Measurements from ENCODE around the gene SETD1A. TPM values are rescaled to one million over a fixed set of nuclear protein-coding genes. Genes with fewer than 3 reads are reported as not detected.

Gene SETD1A
- total and polyA plus RNA-seq, 2 of the 8 experiments (the other 6 are each of a cell fraction or from before 2014, with no cell fraction given): 4.8 to 29.0 TPM

DNA sequence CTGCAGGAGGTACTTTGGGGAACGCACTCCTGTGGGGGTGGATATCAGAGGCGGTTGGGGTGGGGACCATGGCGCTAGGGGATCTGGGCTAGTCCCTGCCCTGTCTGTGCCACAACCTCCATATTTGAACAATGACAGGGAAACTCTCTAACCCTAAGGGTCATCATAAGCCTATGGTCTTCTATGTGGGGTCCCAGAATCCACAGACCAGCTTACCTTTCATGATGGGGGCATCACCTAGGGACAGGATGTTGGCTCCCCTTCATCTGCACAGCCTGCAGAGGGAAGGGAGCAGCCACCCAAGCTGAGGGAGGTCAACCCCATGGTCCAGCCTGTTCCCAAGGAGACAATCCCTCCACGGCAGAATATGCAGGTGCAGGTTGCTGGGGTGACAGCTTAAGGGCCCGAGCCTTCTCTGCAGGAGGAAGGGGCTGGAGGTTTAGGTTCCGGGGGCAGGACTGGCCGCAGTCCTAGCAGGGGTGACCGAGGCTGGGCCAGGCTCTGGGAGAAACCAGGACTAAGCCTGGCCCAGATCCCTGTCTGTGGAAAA, 7.0 kb upstream of the SETD1A start:
- peak overlapping the region in 3 of 4 experiments; percentile 64 to 98 (median 70); a peak in 4 of 8 replicates for H3K4me3 ChIP-seq (ENCODE audit: extremely low read depth in 1 of 4, insufficient read depth in 2 of 4, low read depth in 3 of 4, low read length in 4 of 4)
- no peaks in the 10 kb centered on the region for H3K27me3 ChIP-seq (replicated peaks in 1 of 4; ENCODE audit: control insufficient read depth in 3 of 4, extremely low read depth in 1 of 4, insufficient read depth in 3 of 4, low read length in 3 of 4)
- H3K27ac ChIP-seq (ENCODE audit: low read depth, low read length): no peak overlapping the region

More for the DNA sequence above, 7.0 kb upstream of the SETD1A start:
- CTCF ChIA-PET (ENCODE audit: partially characterized antibody): interaction anchor here (0.9 to 1.7 kb wide), 5 partner anchors 9 to 49 kb away, joined by 3 to 10 read pairs (median 4); partner anchors contain the start of gene HSD3B7
- Histone ChIP-seq H3K23ac (ENCODE audit: insufficient read length) (no peak overlapping the region), H2BK20ac (ENCODE audit: low read length) (no peak overlapping the region), H3K4me1 (replicated peaks in 1 of 4; ENCODE audit: control insufficient read depth in 3 of 4, insufficient read depth in 4 of 4, low read length in 3 of 4) (peaks cover 0 to 32% (median 22%) of the 10 kb centered on the region in 4 experiments; a peak in 6 of 7 replicates), H3K79me2 (ENCODE audit: control insufficient read depth in 1 of 2, insufficient read depth in 2 of 2, low read length in 2 of 2) (no peaks in the 10 kb centered on the region), H3K9me3 (ENCODE audit: insufficient read depth in 2 of 2, low read depth in 1 of 2, low read length in 1 of 2) (no peaks in the 10 kb centered on the region), H4K91ac (replicated peaks; ENCODE audit: insufficient read length, low read length) (peak overlapping the region; percentile 91), H3K79me1 (ENCODE audit: low read depth, low read length) (no peaks in the 10 kb centered on the region), H3K56ac (replicated peaks; ENCODE audit: insufficient read length, low read depth, low read length) (no peak overlapping the region), H2AK5ac (ENCODE audit: low read depth, low read length) (no peak overlapping the region), H3K36me3 (ENCODE audit: control insufficient read depth in 2 of 4, insufficient read depth in 4 of 4, low read length in 3 of 4) (no peaks in the 10 kb centered on the region; a peak in 1 of 8 replicates), H3K4ac (replicated peaks; ENCODE audit: insufficient read length, low read depth, low read length) (peak overlapping the region; percentile 83), H3K23me2 (ENCODE audit: low read depth, low read length) (peaks cover 12% of the 10 kb centered on the region), H2AFZ (ENCODE audit: low read length) (no peak overlapping the region), H4K20me1 (replicated peaks in 1 of 2; ENCODE audit: control insufficient read depth in 1 of 2, insufficient read depth in 2 of 2, low read length in 2 of 2) (peaks cover 0 to 11% of the 10 kb centered on the region in 2 experiments), H4K5ac (ENCODE audit: insufficient read length, low read depth, low read length) (no peak overlapping the region), H2BK5ac (ENCODE audit: low read depth, low read length) (peak overlapping the region; percentile 35; the same call in 1 of the 2 replicates), H3K14ac (ENCODE audit: insufficient read length) (no peak overlapping the region), H4K8ac (ENCODE audit: extremely low read depth, insufficient read depth, low read length) (no peak overlapping the region; the same call in 1 of the 2 replicates), H2BK12ac (ENCODE audit: low read depth, low read length) (peak overlapping the region; percentile 29; the same call in 1 of the 2 replicates), H2BK15ac (ENCODE audit: low read length) (peak overlapping the region; percentile 74; the same call in 1 of the 2 replicates), H3K4me2 (ENCODE audit: insufficient read depth in 1 of 2, low read depth in 2 of 2, low read length in 2 of 2) (peak overlapping the region; percentile 85 to 95), H3K9ac (replicated peaks in 1 of 4; ENCODE audit: extremely low read depth in 1 of 4, low read depth in 3 of 4, low read length in 3 of 4) (no peak overlapping the region), H3K18ac (ENCODE audit: extremely low read depth, low read length) (no peak overlapping the region), H2BK120ac (replicated peaks; ENCODE audit: low read depth, low read length) (no peak overlapping the region)
- 82% methylated on average over 8 of the region's 8 CpGs; no CpG with 5 or more reads in 1 of the 2 experiments for WGBS, 2 experiments (ENCODE audit: extremely low coverage in 1 of 2, insufficient coverage in 1 of 2, insufficient read length in 1 of 2, insufficient replicate concordance in 2 of 2, low coverage in 1 of 2, low lambda C conversion rate in 2 of 2, missing lambda C conversion rate in 1 of 2)
- FAIRE-seq (no peak), DNase-seq (ENCODE audit: low read depth in 1 of 2, low spot score in 2 of 2) (no peak)
- POLR2A ChIA-PET (ENCODE audit: partially characterized antibody): interaction anchor here (0.6 to 4.4 kb wide), 11 partner anchors 10 to 250 kb away, joined by 3 to 23 read pairs (median 5); partner anchors contain the start of genes HSD3B7 and KAT8
- TF ChIP-seq SP4 (IDR thresholded peaks at IDR 0.05; ENCODE audit: low read length) (no peak), CBX5 (IDR thresholded peaks at IDR 0.05; ENCODE audit: low read depth, low read length) (no peak), CHD1 (IDR thresholded peaks at IDR 0.05; ENCODE audit: low read depth, low read length) (no peak)

All from H1 (cell line).